ENCODE results near the gene FBLN7.

The FBLN7 gene

DNA sequence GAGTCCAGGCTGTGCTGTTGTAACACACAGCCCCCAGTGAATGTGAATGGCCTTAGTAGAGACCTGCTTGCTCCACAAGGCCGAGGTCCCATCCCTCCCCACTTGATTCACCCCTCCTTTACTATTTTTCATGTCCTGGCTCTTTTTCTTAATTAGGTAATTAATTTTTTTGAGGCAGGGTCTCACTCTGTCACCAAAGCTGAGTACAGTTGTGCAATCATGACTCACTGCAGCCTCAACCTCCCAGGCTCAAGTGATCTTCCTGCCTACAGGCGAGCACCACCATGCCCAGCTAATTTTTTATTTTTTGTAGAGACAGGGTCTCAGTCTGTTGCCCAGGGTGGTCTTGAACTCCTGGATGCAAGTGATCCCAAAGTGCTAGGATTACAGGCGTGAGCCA lies 19.3 kb downstream of the FBLN7 start:
- H3K27ac ChIP-seq (ENCODE audit: low read depth, low read length): peak overlapping the region; percentile 65
- no peaks in the 10 kb centered on the region for H3K27me3 ChIP-seq (ENCODE audit: insufficient read depth, low read length)
- no peak overlapping the region for H3K4me3 ChIP-seq (ENCODE audit: low read depth, low read length)
- H3K4me1 ChIP-seq (ENCODE audit: control insufficient read depth, insufficient read depth, low read length, unreplicated experiment): peaks cover 12% of the 10 kb centered on the region
- no peak overlapping the region for H2AFZ ChIP-seq (ENCODE audit: low read length, unreplicated experiment)
- H3K36me3 ChIP-seq (ENCODE audit: insufficient read depth, low read length): 0 out of 2 replicates have a peak, but pooled peaks cover 6% of the 10 kb centered on the region
- H3K79me2 ChIP-seq (ENCODE audit: control insufficient read depth, insufficient read depth, low read length, unreplicated experiment): no peaks in the 10 kb centered on the region

DNA sequence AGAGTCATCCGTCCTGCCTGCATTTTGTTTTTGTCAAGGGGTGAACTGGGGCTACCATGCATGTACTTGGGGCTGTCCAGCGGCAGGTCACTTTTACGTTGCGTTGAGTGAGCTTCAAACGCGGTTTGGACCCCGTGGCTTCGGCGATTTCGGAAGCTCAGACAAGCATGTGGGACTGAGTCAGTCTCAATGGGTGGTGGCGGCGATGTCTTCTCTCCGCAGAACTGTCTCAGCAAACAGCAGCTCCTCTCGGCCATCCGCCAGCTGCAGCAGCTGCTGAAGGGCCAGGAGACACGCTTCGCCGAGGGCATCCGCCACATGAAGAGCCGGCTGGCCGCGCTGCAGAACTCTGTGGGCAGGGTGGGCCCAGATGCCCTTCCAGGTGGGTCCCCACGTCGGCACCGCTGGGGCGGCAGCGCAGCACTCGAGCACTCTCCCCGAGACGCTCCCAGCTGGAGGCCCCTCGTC lies 21.3 kb downstream of the FBLN7 start:
- no peak overlapping the region for H3K27ac ChIP-seq (ENCODE audit: low read depth, low read length)
- no peak overlapping the region for H2AFZ ChIP-seq (ENCODE audit: low read length, unreplicated experiment)
- H3K4me1 ChIP-seq (ENCODE audit: control insufficient read depth, insufficient read depth, low read length, unreplicated experiment): peaks cover 8% of the 10 kb centered on the region
- H3K4me3 ChIP-seq (ENCODE audit: low read depth, low read length): no peak overlapping the region
- H3K27me3 ChIP-seq (ENCODE audit: insufficient read depth, low read length): no peaks in the 10 kb centered on the region
- no peaks in the 10 kb centered on the region for H3K79me2 ChIP-seq (ENCODE audit: control insufficient read depth, insufficient read depth, low read length, unreplicated experiment)
- H3K36me3 ChIP-seq (ENCODE audit: insufficient read depth, low read length): no peaks in the 10 kb centered on the region

DNA sequence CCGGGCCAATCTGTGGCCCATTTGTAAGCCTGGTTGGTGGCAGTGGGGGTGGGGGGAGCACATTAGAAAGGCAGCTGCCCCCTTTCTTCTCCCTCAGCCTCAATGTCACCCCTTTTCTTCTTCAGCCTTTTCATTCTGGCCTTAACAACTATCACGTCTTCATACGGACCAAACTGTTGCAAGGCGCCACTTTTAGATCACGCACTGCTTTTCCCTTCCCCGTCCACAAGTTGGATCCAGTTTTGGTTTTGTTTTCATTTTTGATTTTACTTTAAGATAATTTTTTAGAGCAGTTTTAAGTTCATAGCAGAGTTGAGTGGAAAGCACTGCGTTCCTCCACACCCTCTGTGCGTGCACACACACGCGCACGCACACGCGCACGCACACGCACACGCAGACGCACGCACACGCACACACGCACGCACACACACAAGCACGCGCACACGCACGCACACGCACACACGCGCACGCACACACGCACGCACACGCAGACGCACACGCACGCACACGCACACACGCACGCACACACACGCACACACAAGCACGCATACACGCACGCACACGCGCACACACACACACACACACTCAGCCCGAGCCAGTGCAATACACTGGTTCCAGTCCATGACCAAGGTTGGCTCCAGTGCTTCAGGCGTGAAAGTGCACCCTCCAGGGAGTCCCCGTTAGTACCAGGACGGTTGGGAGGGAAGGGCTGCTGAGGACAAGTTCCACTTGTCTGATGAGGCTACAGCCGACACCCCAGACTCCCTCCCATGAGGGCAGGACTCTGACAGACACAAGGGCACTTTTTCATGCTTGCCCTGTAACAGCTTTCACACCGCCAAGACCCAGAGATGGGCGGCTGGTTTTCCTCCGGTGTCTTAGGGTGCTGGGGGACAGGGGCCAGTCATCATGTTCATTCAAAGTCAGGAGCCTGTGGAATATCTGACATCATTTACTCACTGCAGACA lies 22.4 kb downstream of the FBLN7 start:
- Histone ChIP-seq H2AFZ (ENCODE audit: low read length, unreplicated experiment) (no peak overlapping the region), H3K27ac (ENCODE audit: low read depth, low read length) (no peak overlapping the region), H3K4me1 (ENCODE audit: control insufficient read depth, insufficient read depth, low read length, unreplicated experiment) (peaks cover 8% of the 10 kb centered on the region), H3K27me3 (ENCODE audit: insufficient read depth, low read length) (no peaks in the 10 kb centered on the region), H3K4me3 (ENCODE audit: low read depth, low read length) (no peak overlapping the region), H3K79me2 (ENCODE audit: control insufficient read depth, insufficient read depth, low read length, unreplicated experiment) (no peaks in the 10 kb centered on the region), H3K36me3 (ENCODE audit: insufficient read depth, low read length) (no peaks in the 10 kb centered on the region)

DNA sequence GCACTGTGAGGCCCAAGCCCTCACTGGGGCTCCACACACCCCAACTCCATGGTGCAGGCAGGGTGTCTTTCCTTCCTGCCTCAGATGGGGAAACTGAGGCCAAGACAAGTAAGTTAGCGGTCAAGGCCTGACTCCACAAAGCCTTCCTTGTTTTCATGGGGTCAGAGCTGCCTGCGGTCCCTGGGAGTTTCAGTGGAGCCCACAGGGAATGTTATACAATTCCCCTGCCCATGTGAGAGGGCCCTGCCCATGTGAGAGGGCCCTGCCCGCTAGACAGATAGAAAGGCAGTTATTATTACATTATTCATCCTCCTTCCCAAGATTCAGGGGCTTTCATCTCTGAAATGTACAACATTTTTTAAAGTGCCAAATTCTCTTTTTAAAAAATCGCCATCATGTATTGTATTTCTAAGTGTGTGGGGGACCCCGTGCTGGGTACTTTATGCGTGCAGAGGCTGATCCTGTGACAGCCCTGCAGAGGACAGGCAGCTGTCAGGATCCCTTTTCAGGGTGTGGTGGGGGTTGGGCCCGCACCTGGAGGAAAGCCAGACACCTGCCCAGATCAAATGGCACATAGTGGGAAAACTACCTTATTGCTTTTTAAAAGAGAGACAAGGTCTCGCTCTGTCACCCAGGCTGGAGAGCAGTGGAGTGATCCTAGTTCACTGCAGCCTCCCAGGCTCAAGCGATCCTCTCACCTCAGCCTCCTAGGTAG lies 23.4 kb downstream of the FBLN7 start:
- Histone ChIP-seq H3K27ac (ENCODE audit: low read depth, low read length) (no peak overlapping the region), H3K4me1 (ENCODE audit: control insufficient read depth, insufficient read depth, low read length, unreplicated experiment) (peaks cover 4% of the 10 kb centered on the region), H3K4me3 (ENCODE audit: low read depth, low read length) (no peak overlapping the region), H3K27me3 (ENCODE audit: insufficient read depth, low read length) (no peaks in the 10 kb centered on the region), H3K36me3 (ENCODE audit: insufficient read depth, low read length) (no peaks in the 10 kb centered on the region), H2AFZ (ENCODE audit: low read length, unreplicated experiment) (no peak overlapping the region), H3K79me2 (ENCODE audit: control insufficient read depth, insufficient read depth, low read length, unreplicated experiment) (no peaks in the 10 kb centered on the region)

DNA sequence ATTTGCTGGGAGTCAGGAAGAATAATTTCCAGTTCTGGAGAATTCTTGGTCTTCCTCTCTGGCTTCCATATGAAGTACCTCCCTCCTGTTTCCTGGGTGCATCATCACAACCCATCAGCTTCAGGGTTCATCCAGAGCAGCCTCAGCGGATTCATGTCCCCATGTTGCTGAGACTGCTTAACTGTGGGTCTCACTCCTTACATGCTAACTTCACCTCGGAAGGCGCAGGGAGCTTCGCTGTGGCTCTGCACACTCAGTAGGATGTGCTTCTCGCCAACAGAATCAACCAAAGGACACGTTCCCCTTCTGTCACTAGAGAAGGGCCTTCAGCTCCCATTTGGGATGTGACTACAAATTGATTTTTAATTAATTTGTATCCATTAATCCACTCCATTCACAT lies 24.2 kb downstream of the FBLN7 start:
- Histone ChIP-seq H3K4me3 (ENCODE audit: low read depth, low read length) (no peak overlapping the region), H3K36me3 (ENCODE audit: insufficient read depth, low read length) (no peaks in the 10 kb centered on the region), H3K27ac (ENCODE audit: low read depth, low read length) (no peak overlapping the region), H2AFZ (ENCODE audit: low read length, unreplicated experiment) (no peak overlapping the region), H3K4me1 (ENCODE audit: control insufficient read depth, insufficient read depth, low read length, unreplicated experiment) (no peaks in the 10 kb centered on the region), H3K79me2 (ENCODE audit: control insufficient read depth, insufficient read depth, low read length, unreplicated experiment) (no peaks in the 10 kb centered on the region), H3K27me3 (ENCODE audit: insufficient read depth, low read length) (no peaks in the 10 kb centered on the region)

DNA sequence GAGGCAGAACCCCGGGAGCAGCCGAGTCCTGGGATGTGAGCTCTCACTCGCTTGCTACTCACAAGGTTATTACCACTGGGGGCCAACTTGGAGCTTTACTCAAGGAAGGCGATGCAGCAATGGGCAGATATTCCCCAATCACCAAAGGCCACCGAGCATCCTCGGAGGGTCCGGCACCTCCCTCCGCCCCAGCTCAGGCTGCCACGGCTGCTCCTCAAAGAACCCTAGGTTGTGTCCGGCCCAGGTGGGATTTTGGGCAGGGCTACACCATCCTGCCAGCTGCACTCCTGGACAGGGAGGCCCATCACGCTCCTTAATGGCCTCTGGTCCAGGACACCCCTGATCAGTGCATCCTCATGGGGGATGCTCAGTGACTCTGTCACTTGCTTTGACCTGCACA lies 24.8 kb downstream of the FBLN7 start:
- Histone ChIP-seq H3K36me3 (ENCODE audit: insufficient read depth, low read length) (no peaks in the 10 kb centered on the region), H3K27ac (ENCODE audit: low read depth, low read length) (no peak overlapping the region), H3K79me2 (ENCODE audit: control insufficient read depth, insufficient read depth, low read length, unreplicated experiment) (no peaks in the 10 kb centered on the region), H3K27me3 (ENCODE audit: insufficient read depth, low read length) (no peaks in the 10 kb centered on the region), H2AFZ (ENCODE audit: low read length, unreplicated experiment) (no peak overlapping the region), H3K4me3 (ENCODE audit: low read depth, low read length) (no peak overlapping the region), H3K4me1 (ENCODE audit: control insufficient read depth, insufficient read depth, low read length, unreplicated experiment) (no peaks in the 10 kb centered on the region)

DNA sequence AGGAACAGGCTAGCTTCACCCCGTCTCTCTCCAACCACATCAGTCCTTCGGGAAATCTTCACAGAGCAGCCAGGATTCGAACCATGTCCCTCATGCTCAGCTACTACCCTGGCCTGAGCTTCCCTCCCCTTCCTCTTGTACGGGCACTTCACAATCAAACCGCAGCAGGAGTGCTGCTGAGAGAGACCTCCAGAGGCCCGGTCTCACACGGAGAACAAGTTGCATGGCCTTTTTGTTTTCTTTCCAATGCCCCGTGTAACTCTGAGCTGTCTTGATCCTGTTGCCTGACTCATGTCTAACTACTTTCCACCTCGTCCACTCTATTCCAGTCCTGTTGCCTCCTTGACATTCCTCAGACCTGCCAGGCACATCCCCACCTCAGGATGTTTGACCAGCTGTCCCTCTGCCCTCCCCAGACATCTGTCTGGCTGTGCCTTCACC lies 25.4 kb downstream of the FBLN7 start:
- Histone ChIP-seq H3K27ac (ENCODE audit: low read depth, low read length) (no peak overlapping the region), H2AFZ (ENCODE audit: low read length, unreplicated experiment) (no peak overlapping the region), H3K79me2 (ENCODE audit: control insufficient read depth, insufficient read depth, low read length, unreplicated experiment) (no peaks in the 10 kb centered on the region), H3K27me3 (ENCODE audit: insufficient read depth, low read length) (no peaks in the 10 kb centered on the region), H3K4me1 (ENCODE audit: control insufficient read depth, insufficient read depth, low read length, unreplicated experiment) (no peaks in the 10 kb centered on the region), H3K4me3 (ENCODE audit: low read depth, low read length) (no peak overlapping the region), H3K36me3 (ENCODE audit: insufficient read depth, low read length) (no peaks in the 10 kb centered on the region)

DNA sequence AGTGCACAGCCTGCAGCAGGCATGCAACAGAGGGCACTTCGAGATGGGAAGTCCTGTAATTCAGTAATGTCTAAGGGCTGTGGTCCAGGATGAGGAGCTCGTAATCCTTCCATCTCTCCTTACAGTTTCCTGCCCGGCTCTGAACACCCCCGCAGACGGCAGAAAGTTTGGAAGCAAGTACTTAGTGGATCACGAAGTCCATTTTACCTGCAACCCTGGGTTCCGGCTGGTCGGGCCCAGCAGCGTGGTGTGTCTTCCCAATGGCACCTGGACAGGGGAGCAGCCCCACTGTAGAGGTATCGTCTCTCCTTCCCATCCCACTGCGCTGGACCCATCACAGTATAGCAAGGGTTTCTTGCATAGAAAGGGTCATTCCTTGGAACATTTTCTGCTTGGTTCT lies 26.7 kb downstream of the FBLN7 start:
- Histone ChIP-seq H3K27ac (ENCODE audit: low read depth, low read length) (no peak overlapping the region), H2AFZ (ENCODE audit: low read length, unreplicated experiment) (no peak overlapping the region), H3K4me3 (ENCODE audit: low read depth, low read length) (no peak overlapping the region), H3K79me2 (ENCODE audit: control insufficient read depth, insufficient read depth, low read length, unreplicated experiment) (no peaks in the 10 kb centered on the region), H3K36me3 (ENCODE audit: insufficient read depth, low read length) (no peaks in the 10 kb centered on the region), H3K4me1 (ENCODE audit: control insufficient read depth, insufficient read depth, low read length, unreplicated experiment) (no peaks in the 10 kb centered on the region), H3K27me3 (ENCODE audit: insufficient read depth, low read length) (no peaks in the 10 kb centered on the region)

DNA sequence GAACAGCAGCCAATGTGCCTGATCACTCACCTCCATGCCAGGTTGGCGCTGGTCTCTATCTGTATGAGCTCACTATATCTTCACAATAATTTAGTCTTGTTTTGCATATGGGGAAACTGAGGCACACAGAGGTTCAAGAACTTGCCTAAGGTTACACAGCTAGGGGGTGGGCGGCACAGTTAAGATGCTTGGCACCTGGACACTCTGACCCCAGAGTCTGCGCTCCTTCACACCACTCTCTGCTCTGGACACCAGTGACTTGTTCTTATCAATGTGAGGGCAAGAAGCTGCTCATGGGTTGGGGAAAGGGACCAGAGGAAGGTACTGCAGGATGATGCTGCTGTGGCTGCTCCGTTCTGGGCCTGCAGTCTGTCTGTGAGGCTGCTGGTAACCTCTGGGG lies 27.1 kb downstream of the FBLN7 start:
- H3K4me1 ChIP-seq (ENCODE audit: control insufficient read depth, insufficient read depth, low read length, unreplicated experiment): no peaks in the 10 kb centered on the region
- no peaks in the 10 kb centered on the region for H3K79me2 ChIP-seq (ENCODE audit: control insufficient read depth, insufficient read depth, low read length, unreplicated experiment)
- no peaks in the 10 kb centered on the region for H3K36me3 ChIP-seq (ENCODE audit: insufficient read depth, low read length)
- H3K27ac ChIP-seq (ENCODE audit: low read depth, low read length): no peak overlapping the region
- H2AFZ ChIP-seq (ENCODE audit: low read length, unreplicated experiment): no peak overlapping the region
- H3K27me3 ChIP-seq (ENCODE audit: insufficient read depth, low read length): no peaks in the 10 kb centered on the region
- H3K4me3 ChIP-seq (ENCODE audit: low read depth, low read length): no peak overlapping the region

DNA sequence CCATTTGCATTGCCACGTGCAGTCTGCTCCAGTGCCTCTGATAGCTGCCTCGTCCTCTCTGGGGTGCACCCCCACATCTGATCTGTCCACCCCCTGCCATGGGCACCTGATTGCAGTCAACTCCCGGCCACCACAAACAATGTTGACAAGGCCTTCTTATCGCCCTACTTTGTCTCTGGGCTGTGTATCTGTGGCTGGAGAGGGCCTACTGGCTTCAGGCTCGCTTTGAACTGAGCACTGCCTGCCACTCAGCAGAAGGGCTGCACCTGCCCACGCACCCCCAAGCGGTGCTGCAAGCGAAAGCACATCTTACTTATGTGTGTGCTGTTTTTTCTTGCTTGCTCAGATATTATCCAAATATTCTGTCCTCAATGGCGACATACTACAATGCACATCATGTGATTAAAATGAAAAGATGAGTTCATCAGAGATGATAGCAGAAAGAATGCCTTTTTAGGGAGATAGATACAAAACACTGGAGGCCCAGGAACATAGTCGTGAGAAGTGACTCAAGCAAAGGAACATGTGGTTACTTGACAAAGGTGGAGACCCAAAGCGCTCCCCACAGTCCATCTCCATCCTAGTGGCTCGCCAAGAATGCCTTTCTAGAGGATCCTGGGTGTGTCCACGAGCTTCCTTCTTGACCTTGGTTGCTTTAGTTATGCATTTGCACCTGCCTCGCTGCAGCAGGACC lies 28.8 kb downstream of the FBLN7 start:
- Histone ChIP-seq H2AFZ (ENCODE audit: low read length, unreplicated experiment) (no peak overlapping the region), H3K4me1 (ENCODE audit: control insufficient read depth, insufficient read depth, low read length, unreplicated experiment) (no peaks in the 10 kb centered on the region), H3K79me2 (ENCODE audit: control insufficient read depth, insufficient read depth, low read length, unreplicated experiment) (no peaks in the 10 kb centered on the region), H3K36me3 (ENCODE audit: insufficient read depth, low read length) (no peaks in the 10 kb centered on the region), H3K27ac (ENCODE audit: low read depth, low read length) (no peak overlapping the region), H3K4me3 (ENCODE audit: low read depth, low read length) (no peak overlapping the region), H3K27me3 (ENCODE audit: insufficient read depth, low read length) (no peaks in the 10 kb centered on the region)

Measured in ACC112 (cell line).